GM08714 (cell line): Measurements from ENCODE around the gene NOL4L.

ENCODE experiments used
- H3K4me3 ChIP-seq: fragments of 200-500 bp; sonication (Bioruptor generic); 2 replicates; pipeline ENCODE4 v1.5.1; 2014; ENCODE audit warnings: mild to moderate bottlenecking, low read length, inconsistent platforms
- ZNF274 ChIP-seq: IDR thresholded peaks from 2 replicates; pipeline ENCODE4 v1.6.1; 2012; ENCODE audit warnings: mild to moderate bottlenecking, low read depth, low read length

NOL4L gene

DNA sequence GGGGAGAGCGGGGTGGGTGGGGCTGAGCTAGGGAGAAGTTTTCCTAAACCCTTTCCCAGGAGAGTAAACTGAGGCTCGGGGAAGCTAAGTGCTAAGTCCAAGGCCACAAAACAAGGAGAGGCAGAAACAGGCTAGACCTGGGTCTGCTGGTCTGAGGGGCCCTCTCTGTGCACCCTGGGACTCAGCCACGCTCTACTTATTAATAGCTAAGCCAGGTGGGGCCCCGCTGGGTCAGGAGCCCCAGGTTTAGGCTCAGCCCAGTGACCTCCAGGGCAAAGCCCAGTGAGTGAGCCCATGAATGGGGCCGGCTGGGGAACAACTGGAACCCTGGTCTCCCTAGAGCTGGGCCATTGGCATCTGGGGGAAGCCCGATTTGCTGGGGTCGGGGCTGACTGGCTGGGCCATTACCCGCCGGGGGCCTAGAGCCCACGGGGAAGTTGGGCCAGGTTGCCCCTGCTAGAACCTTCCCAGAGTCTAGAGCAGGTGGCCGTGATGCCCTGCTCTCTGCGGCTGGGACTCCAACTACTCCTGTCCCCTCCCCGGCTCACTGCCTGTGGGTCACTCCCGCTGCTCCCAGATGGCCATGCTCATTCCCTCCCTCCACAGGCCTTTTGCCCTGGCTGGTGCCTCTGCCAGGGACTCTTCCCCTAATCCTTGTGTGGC lies 24.1 kb upstream of the NOL4L start:
- no peak overlapping the region for H3K4me3 ChIP-seq
- TF ChIP-seq ZNF274, result no peak

DNA sequence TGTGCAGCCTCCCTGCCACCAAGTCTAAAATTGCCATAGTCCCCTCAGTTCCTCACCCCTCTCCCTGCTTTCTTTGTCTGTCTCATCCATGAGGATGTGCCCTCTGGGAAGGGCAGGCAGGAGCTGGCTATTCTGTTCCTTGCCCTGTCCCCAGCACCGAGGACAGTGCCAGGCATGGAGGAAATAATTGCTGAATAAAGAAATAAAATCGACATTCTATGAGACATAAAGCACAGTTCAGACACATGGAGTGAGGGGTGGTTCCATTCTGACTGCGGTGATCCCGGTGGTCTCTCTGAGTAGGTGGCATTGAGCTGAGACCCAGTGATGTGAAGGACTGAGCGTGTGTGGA lies 23.5 kb upstream of the NOL4L start:
- TF ChIP-seq ZNF274, result no peak
- no peak overlapping the region for H3K4me3 ChIP-seq

DNA sequence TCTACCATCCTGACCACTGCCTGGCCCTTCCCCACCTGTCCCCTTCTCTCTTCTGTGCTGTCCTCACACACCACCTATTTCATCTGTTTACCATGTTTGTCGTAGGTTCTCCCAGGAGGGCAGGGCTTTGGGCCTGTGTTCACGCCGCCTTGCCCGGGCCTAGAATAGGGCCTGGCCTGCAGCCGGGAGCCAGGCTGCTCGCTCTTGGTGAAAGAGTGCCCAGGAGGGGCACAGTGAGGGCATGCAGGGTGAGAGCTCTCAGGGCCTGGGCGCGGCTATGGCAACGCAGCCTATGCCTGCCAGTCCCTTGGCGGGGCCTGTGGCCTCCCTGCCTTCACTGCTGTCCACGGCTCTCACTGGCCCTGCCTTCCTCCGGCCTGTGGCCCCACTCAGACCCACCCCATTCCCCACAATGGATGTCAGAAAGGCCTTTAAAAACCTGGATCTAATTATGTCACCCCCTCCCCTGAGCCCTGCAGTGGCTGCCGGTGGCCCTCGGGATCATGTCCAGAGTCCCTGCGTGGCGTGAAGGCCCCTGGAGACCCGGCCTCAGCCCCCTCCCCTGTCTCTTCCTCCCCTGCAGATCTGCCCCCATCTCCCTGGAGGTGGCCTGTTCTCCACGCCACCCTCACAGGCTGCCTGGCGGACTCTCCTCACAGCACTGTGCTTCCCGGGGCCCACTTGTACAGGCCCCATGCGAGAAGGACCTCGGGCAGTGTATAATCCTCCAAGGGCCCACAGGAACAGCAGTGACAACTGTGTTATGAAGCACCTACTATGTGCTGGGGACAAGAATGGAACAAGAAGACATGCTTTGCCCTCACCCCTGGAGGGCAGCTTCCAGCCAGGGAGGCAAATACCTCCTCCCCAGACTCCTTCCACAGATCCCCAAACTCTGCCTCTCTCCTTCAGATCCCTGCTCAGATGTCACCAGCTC lies 22.9 kb upstream of the NOL4L start:
- no peak for TF ChIP-seq ZNF274
- H3K4me3 ChIP-seq, result no peak overlapping the region

DNA sequence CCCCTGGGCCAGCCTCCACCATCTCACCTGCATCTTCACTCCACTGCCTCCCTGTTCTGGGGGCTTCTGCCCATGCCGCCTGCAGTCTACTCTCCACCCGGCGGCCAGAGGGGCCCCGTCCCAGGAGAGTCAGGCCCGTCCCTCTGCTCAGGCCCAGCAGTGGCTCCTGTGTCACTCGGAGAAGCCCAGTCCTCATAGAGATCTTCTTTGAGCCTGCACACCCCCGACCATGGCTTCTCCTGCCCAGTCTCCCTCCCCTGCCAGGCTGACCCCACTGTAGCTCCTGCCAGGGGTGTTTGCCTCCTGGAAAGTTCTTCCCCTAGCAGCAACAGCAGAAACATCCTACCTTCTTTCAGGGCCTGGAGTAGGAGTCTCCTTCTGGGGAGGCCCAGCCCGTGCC lies 22.2 kb upstream of the NOL4L start:
- H3K4me3 ChIP-seq, result no peak overlapping the region
- TF ChIP-seq ZNF274, result no peak

DNA sequence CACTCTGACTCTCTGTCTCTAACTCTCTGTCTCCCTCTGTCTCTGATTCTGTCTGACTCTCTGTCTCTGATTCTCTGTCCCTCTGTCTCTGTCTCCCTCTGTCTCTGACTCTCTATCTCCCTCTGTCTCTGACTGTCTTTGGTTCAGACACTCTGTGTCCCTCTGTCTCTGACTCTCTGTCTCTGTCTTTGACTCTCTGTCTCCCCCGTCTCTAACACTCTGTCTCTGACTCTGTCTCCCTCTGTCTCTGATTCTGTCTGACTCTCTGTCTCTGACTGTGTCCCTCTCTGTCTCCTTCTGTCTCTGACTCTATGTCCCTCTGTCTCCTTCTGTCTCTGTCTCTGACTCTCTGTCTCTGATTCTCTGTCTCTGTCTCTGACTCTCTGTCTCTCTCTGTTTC lies 21.7 kb upstream of the NOL4L start:
- TF ChIP-seq ZNF274, result no peak

DNA sequence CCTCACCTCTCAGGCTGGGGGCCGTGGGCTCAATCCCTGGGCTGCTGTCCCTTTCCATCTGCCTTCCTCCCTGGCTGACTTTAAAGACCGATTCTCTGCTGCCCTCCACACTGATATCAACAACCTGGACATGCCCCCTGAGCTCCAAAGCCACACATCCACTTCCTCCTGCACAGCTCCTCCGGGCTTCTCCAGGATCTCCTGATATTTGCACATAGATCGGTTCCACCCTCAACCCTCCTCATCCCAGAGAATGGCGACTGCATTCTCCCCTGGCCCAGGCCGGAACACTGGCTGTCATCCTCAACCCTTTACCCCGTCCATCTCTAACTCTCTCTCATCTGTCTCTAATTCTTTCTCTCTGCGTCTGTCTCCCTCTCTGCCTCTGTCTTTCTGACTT lies 21.0 kb upstream of the NOL4L start:
- H3K4me3 ChIP-seq, result no peak overlapping the region
- no peak for TF ChIP-seq ZNF274

More for the DNA sequence above, 21.7 kb upstream of the NOL4L start:
- no peak overlapping the region for H3K4me3 ChIP-seq

DNA sequence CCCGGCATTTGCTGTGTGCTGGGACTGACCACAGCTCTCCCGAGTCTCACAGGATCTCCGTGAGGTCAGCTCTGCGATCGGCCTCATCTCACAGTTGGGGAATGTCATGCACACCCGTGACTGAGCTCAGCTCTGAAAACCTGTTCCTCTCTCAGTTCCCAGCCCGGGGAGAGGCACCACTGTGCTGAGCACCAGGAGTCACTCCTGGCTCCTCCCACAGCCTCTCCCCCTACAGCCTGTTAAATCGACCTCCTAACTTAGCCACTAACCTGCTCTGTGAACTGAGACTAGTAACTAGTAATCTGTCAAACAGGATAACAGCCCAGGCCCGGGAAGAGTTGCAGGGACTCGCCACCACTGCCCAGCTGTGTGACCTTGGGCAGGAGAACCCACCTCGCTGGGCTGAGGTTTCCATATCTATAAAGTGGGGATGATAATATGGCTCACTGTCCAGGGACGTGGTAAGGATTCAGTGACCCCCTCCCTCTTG lies 20.1 kb upstream of the NOL4L start:
- H3K4me3 ChIP-seq, result no peak overlapping the region
- TF ChIP-seq ZNF274, result no peak

DNA sequence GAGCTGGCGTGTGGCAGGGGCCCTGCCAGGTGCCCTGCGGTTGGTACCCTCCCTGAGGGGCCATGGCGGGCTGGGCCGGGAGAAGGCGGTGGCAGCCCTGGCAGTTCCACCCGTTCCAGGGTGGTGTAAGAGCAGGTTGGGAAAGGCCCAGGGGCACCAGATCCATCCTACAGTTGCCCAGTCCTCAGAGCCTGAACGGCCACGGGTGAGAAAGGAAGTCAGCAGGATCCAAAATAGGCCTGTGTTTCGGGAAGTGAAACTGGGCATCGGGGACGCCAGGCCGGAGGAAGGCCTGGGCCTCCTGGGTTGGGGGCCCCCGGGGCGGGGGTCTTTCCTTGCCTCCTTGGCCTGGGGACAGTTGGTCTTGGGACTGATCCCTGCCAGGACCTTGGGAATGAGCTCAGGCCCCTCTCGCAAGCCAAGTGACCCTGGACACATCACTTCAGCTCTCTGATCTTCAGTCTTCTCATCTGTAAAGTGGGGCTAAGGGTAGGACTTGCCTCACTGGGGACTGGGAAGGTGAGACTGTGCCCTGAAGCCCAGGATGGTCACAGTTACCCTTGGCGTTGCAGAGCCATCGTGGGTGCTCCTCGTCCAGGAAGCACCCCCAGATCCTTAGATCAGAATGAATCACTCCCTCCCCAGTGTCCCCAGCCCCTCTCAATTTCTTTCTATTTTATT lies 18.1 kb upstream of the NOL4L start:
- TF ChIP-seq ZNF274, result no peak
- no peak overlapping the region for H3K4me3 ChIP-seq

DNA sequence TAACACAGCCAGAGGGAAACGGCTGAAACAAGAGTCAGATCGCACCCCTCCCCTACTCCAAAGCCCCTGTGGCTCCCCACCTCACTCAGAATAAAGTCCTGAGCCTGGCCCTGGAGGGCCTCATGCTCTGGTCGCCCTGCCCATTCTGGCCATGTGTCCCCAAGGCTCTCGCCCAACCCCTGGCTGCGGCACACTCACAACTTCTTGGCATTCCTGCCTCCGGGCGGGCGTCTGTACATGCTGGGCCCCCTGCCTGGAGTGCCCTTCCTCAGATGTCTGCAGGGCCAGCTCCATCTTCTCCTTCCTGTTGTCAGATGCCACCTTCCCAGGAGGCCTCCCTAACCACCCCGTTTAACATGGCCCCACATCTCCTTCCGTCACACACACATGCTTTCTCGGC lies 17.1 kb upstream of the NOL4L start:
- no peak overlapping the region for H3K4me3 ChIP-seq
- no peak for TF ChIP-seq ZNF274

DNA sequence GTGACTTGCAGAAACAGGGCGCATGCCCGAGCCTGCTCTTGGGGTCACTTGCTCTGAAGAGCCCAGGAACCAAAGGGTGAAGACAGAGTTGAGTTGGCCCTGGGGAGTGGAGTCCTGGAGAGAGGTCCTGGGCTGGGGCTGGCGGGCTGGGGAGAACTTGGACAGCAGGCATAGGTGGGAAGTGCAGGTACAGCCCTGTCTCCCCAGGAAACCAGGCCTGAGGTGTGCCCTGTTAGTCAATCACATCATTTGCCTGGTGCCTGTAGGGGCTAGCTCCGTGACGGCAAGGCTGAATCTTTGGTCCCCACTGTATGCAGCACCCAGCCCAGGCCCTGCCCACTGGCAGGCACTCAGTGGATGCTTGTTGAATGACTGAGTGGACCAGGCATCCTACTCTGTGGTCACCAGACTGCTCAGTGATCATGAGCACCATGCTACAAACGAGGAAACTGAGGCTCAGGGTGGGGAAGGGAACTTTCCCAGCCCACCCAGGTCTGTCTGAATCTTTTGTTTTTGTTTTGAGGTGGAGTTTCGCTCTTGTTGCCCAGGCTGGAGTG lies 15.6 kb upstream of the NOL4L start:
- H3K4me3 ChIP-seq, result no peak overlapping the region
- TF ChIP-seq ZNF274, result no peak

DNA sequence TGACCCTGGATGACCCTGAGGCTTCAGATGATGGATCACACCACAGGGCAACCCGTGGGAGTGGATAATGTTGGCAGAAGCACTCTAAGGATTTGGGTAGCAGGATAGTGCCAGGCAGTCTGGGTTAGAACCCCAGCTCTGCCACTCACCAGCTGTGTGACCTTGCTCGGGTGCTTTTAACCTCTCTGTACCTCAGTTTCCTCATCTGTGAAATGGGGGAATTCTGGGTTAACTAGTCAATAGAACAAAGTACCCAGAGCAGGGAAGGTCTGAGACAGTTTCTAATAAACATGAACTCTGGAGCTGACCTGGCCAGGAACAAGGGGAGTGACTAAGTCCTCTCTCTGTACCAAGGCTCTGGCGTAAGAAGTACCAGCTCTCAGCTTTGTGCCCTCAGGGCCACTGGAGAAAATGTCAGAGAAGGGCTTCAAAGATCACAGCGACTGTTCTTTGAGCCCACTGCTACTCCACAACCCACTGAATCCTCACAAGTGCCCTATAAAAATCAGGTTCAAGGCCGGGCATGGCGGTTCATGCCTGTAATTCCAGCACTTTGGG lies 14.7 kb upstream of the NOL4L start:
- no peak overlapping the region for H3K4me3 ChIP-seq
- TF ChIP-seq ZNF274, result no peak

DNA sequence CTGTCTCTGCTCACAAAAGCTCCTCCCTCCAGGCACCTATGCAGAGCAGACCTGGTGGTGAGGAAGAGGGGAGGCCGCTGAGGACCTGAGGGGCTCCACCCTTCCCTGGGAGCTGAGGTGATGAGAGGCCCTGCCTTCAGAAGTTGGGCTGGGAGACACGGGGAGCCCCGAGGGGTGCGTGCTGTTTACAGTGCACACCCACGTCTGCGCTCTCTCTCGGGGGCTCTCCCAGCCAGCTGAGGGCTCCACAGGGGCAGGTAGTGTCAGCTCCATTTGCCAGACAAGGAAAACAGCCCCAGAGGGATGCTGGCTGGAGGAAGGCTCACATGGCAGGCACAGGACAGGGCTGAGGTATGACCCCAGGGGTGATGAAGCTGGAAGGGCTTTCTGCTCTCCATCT lies 13.5 kb upstream of the NOL4L start:
- no peak overlapping the region for H3K4me3 ChIP-seq
- TF ChIP-seq ZNF274, result no peak

DNA sequence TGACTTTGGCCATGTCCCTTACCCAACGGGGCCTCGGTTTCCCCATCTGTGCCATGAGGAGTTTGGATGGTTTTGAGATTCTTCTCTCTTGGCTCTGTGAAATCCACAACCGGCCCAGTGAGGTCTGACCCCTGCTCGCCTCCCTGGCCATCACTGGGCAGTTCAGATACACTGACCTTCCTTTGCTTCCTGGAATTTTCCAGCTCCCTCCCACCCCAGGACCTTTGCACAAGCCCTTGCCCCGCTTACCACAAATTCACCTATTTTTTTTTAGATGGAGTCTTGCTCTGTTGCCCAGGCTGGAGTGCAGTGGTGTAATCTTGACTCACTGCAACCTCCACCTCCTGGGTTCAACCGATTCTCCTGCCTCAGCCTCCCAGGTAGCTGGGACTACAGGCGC lies 12.6 kb upstream of the NOL4L start:
- no peak for TF ChIP-seq ZNF274
- H3K4me3 ChIP-seq, result no peak overlapping the region

DNA sequence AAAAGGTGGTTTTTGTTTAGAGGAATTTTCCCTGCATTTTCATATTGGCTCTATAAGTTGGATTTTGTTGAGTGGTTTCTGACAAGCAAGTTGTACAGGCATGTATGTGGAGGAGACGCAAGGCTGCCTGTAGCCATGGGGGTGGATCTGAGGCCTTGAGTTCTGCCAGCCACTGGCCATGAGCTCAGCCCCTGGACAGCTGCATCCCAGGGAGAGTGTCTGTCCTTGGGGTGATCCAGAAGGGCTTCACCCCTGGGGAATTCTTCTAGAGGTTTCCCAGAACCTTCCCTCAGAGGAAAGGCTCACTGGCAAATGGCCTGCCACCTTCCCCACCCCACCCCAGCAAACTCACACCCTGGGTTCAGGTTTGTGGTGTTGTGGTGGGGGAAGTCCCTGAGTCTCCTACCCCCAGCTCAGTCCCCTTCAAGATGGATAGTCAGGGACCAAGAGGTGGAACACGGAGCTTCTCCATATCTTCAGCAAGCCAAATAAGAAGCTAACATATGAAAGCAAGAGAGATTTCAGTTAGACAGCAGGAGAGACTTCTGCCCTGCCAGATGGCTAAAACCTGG lies 11.6 kb upstream of the NOL4L start:
- TF ChIP-seq ZNF274, result no peak
- H3K4me3 ChIP-seq, result no peak overlapping the region
